D721Med (cell line): ENCODE results near the gene GPR173.
A peak's percentile ranks its signal among the peaks of the same experiment; 100 is the strongest.

ENCODE experiments used
- DNase-seq: peaks from one replicate; pipeline ENCODE4 v3.0.0; 2011; ENCODE audit warnings: low spot score; ENCODE audit not compliant: insufficient read length
- FAIRE-seq: peaks from 2 replicates; lab custom pipeline; 2011; peaks lifted over from hg19 to GRCh38; lab: Jason Lieb, UNC
- TF ChIP-seq, protein P1 (sequence below): IDR thresholded peaks from 2 replicates; pipeline ENCODE4 v1.5.1; 2012; ENCODE audit warnings: mild to moderate bottlenecking, control low read depth; ENCODE audit not compliant: insufficient read depth; ENCODE audit errors: missing control alignments

GPR173 gene

DNA sequence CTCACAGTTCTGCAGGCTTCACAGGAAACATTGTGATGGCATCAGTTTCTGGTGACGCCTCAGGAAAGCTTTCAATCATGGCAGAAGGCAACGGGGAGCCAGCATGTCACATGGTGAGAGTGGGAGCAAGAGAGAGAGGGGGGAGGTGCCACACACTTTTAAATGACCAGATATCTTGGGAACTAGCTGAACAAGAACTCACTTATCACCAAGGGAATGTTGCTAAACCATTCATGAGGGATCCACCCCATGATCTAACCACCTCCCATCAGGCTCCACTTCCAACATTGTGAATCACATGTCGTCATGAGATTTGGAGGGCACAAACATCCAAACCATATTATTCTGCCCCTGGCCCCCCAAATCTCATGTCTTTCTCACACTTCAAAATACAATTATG, 43.3 kb upstream of the GPR173 start:
- FAIRE-seq (no peak), DNase-seq (no peak)
- TF ChIP-seq, protein P1, sequence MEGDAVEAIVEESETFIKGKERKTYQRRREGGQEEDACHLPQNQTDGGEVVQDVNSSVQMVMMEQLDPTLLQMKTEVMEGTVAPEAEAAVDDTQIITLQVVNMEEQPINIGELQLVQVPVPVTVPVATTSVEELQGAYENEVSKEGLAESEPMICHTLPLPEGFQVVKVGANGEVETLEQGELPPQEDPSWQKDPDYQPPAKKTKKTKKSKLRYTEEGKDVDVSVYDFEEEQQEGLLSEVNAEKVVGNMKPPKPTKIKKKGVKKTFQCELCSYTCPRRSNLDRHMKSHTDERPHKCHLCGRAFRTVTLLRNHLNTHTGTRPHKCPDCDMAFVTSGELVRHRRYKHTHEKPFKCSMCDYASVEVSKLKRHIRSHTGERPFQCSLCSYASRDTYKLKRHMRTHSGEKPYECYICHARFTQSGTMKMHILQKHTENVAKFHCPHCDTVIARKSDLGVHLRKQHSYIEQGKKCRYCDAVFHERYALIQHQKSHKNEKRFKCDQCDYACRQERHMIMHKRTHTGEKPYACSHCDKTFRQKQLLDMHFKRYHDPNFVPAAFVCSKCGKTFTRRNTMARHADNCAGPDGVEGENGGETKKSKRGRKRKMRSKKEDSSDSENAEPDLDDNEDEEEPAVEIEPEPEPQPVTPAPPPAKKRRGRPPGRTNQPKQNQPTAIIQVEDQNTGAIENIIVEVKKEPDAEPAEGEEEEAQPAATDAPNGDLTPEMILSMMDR: no peak

DNA sequence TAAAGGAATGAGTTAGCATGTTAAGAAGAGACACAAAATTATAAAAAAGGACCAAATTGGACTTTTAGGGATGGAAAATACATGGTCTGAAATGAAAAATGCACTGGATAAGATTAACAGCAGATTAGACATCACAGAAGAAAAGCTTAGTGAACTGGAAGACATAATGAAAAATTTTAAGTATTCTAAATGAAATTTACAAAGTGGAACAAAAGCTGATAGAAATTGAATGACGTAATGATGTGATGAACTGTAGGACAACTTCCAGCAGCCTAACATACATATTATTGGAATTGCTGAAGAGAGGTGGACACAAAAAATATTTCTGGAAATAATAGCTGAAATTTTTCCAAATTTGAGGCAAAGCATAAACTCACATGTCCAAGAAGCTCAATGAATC, 39.6 kb upstream of the GPR173 start:
- TF ChIP-seq, protein P1: no peak
- FAIRE-seq: no peak
- no peak for DNase-seq

- TF ChIP-seq, protein P1: no peak
- no peak for FAIRE-seq
- DNase-seq: no peak
These were observed 35.3 kb upstream of the GPR173 start for GRCh38 chrX:53013291-53013690.

- FAIRE-seq (no peak), DNase-seq (no peak)
- TF ChIP-seq, protein P1: peak; percentile 13
These were observed 30.0 kb upstream of the GPR173 start for GRCh38 chrX:53018627-53019026.

GRCh38 chrX:53022381-53022780, 26.2 kb upstream of the GPR173 start:
- TF ChIP-seq, protein P1: no peak
- DNase-seq (no peak), FAIRE-seq (no peak)

DNA sequence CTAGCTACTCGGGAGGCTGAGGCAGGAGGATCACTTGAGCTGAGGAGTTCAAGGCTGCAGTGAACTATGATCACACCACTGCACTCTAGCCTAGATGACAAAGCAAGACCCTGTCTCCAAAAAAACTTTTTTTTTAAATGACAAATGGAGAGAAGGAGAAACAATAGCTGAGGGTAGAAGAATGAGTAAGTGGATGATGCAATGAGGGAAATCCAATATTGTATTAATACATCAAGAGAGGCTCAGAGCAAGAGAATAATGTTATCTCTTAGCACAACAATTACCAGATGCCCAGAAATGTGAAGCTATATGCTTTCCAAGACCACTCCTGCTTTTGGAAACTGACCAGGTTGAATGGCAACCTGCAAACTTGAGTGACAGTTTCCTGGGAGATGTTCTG, 19.9 kb upstream of the GPR173 start:
- FAIRE-seq: no peak
- TF ChIP-seq, protein P1: no peak
- DNase-seq: no peak

DNA sequence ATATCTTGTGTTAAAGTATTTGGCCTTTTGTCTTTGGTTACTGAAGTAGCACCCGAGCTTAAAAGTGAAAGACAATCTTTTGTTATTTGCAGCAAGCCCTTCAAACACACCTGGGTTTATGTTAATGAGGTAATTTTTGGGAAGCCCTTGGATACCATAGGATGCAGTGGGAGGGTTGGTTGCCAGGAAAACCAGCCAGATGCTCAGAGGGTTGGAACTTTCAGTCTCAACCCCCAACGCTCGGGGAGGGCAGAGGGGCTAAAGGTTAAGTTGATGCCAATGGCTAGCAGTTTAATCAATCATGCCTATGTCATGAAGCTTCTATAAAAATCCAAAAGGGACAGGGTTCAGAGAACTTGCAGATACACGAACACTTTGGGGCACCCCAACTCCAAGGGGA, 17.2 kb upstream of the GPR173 start:
- FAIRE-seq: no peak
- TF ChIP-seq, protein P1: no peak
- no peak for DNase-seq
